Activated T-cell treated with anti-CD3 and anti-CD28 coated beads for 4 hours (primary cell): ENCODE measurements around the gene EHD2.
"Not testable (repeated sequence)": the region's sequence is repeated elsewhere in the genome, so short reads cannot be mapped to it uniquely, and the experiment has no call there.

Experiments used
- DNase-seq: peaks from one replicate; pipeline ENCODE4 v3.0.0-alpha.2; 2020

EHD2 gene

DNA sequence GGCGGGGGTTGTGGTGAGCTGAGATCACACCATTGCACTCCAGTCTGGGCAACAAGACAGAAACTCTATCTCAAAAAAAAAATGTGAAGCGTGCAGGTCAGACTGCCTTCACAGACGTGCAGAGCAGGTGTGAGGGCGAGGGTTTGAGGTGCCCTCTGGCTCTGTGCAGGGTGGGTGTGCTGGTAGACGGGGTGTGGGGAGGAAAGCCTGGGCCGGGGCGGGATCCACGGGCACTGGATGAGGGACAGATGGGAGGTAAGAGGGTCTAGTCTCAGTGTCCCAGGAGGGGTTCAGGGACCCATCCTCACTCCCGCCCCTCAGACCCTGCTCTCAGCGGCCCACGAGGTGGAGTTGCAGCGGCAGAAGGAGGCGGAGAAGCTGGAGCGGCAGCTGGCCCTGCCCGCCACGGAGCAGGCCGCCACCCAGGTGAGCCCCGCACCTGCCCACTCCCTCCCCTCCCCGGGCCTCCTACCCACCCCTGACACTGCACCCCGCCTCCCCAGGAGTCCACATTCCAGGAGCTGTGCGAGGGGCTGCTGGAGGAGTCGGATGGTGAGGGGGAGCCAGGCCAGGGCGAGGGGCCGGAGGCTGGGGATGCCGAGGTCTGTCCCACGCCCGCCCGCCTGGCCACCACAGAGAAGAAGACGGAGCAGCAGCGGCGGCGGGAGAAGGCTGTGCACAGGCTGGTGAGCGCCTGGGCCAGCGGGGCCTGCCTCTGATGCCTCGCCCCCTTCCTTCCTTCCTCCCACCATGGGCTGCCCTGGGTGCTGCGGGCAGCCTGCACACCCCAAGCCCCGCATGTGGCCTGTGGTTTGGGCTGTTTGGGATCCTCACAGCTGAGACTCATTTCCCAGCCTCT, 41.2 kb downstream of the EHD2 start:
- no peak for DNase-seq

DNA sequence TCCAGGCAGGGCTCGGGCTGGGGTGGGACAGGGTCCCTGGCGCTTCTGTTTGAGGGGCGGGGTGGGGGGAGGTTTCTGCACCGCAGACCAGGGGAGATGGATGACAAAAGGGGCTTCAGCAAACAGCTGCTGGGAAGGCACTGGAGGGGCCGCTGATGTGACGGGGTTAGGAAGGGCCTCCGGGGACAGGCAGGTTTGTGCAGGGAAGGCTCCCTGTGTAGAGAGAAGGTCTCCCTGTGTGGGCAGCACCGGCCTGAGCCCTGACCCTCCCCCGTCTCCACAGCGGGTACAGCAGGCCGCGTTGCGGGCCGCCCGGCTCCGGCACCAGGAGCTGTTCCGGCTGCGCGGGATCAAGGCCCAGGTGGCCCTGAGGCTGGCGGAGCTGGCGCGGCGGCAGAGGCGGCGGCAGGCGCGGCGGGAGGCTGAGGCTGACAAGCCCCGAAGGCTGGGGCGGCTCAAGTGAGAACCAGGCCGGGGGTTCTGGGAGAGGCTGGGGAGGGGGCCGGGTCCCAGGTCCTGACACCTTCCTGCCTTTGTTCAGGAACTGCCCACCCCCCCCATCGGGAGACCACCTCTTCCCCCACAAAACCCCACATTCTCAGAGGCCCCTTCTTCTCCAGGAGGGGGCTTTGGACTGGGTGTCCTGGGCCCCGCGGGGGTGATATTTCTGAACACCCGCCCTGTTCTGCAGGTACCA, 42.0 kb downstream of the EHD2 start:
- no peak for DNase-seq

DNA sequence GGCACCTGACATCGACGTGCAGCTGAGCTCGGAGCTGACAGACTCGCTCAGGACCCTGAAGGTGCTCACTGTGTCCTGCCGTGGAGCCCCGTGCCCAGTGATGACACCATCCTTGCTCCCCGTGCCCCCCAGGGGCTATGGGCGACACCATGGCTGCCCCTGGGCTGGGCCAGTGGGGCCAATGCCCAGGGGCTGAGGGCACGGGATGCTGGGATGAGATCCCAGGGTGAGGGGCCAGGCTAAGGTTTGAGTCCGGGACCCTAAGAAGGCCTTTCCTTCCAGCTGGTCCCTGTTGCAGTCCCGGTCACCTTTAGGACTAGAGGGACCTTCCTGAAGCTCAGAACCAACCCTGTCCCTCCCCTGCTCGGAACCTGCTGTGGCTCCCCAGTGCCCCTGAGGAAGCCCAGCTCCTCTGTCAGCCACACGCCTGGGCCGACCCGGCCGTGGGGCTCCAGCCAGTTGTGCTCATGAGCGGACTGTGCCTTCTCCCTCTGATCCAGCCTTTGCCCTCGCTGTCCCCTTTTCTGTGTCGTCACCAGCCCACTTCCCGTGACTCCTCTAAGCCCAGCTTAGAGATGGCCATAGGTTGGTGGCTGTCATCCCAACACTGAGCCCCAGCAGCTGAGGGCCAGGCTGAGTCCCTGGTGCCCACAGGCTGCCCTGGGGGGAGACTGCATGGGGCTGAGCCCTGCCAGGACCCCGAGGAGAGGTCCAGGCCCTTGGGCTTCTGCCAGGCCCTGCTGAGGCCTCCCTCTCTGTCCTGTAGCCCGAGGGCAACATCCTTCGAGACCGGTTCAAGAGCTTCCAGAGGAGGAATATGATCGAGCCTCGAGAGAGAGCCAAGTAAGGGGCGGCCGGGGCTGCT, 42.8 kb downstream of the EHD2 start:
- DNase-seq, result no peak

DNA sequence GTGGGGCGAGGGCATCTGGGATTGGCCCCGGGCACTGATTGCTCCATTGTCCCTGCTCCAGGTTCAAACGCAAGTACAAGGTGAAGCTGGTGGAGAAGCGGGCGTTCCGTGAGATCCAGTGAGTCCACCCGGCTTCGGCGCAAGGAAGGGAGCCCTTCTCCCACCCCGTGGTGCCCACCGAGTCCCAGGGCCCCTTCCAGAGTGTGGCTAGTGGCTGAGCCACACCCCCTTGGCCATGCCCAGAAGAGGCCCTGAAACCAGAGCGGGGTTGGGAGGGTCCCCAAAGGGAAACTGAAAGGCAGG, 43.4 kb downstream of the EHD2 start:
- no peak for DNase-seq

DNA sequence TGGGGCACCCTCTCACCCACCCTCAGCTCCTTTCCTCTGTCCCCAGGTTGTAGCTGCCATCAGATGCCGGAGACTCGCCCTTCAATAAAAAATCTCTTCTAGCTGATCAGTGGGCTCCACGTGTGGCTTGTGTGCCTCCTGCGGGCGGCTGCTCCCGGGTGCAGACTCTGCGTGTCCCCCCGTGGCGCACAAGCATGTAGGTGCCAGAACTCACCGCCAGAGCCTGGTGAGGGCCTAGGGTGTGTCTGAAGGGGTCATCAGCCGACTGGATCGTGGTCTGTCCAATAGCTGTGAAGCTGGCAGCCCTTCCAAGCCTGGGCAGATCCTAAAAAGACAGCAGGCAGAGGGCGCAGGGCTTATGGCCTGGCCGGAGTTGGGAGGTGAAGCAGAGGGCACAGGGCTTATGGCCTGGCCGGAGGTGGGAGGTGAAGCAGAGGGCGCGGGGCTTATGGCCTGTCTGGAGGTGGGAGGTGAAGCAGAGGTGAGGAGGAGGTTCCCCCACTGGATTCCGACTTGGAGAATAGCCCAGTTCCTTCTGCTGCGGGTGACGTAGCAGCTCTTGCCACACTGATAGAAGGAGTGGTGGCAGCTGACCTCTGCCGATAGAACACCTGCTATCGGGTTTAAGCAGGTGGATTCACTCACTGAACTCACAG, 43.9 kb downstream of the EHD2 start:
- no peak for DNase-seq

DNA sequence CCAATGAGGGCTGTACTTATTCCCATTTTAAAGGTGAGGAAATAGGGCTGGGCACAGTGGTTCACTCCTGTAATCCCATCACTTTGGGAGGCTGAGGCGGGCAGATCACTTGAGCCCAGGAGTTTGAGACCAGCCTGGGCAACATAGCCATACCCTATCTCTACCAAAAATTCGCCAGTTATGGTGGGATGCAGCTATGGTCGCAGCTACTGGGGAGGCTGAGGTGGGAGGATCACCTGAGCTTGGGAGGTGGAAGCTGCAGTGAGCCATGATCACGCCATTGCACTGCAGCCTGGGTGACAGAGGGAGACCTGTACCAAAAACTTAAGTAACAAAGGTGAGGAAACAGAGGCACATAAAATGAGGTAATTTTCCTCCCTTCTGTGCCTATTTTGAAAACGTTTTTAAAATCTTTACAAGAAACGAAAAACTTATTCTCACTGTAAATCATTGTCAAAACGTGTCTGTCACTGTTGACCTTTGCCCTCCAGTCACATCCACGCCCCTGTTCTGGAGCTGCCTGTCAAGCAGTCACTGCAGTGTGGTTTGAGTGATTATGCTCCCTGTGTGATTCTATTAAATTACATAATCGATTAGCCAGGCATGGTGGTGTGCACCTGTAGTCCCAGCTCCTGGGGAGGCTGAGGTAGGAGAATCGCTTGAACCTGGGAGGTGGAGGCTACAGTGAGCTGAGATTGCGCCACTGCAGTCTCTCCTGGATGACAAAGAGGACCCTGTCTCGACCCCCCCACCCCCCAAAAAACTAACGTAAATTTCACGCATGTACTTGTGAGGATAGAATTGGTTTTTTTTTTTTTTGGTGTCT, 44.6 kb downstream of the EHD2 start:
- DNase-seq, result no peak

DNA sequence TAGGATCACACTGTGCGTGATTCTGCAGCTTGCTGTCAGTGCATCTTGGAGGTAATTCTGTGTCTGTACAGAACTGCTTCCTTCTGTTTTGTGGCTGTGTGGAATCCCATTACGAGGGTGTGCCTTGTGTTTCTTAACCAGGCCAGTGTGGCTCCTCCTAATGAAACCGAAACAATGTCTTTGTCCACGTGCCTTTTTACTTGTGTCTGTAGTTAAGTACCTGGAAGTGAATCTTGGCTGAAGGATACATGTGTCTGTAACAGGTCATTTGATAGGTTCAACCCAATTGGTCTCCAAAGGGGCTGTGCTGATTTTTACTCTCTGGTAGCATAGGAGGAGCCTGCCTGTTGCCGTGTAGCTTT, 45.2 kb downstream of the EHD2 start:
- no peak for DNase-seq

DNA sequence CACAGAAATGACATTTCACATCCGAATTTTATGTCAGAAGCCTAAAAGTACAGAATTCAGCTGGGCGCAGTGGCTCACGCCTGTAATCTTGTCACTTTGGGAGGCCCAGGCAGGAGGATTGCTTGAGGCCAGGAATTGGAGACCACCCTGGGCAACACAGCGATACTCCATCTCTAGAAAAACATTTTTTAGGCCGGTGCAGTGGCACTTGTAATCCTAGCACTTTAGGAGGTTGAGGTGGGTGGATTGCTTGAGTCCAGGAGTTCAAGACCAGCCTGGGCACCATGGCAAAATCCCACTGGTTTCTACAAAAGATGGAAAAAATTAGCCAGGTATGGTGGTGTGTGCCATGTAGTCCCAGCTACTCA, 47.4 kb downstream of the EHD2 start:
- DNase-seq, result no peak

DNA sequence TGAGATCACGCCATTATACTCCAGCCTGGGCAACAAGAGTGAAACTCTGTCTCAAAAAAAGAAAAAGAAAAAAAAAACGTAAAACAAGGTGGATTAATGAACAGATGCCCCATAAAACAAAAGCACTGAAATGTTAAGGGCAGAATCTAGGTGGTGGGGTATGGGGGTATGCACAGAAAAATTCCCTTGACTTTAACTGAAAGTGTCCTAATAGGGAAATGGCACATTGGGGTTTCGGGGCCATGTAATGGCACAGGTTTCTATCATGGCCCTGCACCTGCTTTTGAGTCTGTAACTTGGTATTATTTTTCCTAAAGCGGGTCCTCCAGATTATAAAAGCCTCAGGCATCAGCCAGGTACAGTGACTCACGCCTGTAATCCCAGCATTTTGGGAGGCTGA, 48.3 kb downstream of the EHD2 start:
- no peak for DNase-seq

DNA sequence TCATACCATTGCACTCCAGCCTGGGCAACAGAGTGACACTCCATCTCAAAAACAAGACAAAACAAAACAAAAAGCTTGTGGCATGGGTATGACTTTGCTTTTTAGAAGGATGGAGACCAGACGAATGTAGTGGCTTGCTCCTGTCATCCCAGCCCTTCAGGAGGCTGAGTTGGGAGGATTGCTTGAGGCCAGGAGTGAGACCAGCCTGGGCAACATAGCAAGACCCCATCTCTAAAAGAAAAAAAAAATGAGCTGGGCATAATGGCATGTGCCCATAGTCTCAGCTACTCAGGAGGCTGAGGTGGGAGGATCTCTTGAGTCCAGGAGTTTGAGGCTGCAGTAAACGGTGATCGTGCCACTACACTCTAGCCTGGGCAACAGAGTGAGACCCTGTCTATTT, 48.9 kb downstream of the EHD2 start:
- no peak for DNase-seq

DNA sequence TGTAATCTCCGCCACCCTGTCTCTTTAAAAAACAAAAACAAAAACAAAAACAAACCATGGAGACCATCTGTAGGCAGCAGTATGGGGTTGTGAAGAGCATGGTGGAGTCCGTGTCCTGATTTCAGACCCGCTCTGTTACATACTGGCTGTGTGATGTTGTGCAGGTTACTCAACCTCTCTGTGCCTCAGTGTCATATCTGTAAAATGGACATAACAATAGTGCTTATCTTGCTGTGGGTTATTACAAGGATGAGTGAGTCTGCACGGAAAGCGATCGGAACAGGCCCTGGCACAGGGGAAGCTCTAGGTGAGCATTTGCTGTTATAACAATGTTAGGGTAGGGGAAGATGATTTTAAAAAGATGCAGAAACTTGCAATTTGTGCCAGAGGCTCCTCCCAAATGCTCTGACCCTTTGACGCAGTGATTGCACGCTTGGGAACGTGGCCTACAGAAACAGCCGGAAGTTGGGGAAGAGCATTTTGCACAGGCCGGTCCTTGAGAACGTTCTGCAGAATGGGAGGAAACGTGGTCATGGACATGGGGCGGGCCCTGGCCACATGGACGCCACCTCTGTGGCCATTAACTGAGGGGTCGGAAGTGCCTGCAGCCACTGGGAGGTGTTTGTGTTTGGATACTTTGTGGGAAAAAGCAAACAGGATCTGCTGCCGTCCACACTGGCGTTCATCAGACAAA, 49.5 kb downstream of the EHD2 start:
- no peak for DNase-seq

DNA sequence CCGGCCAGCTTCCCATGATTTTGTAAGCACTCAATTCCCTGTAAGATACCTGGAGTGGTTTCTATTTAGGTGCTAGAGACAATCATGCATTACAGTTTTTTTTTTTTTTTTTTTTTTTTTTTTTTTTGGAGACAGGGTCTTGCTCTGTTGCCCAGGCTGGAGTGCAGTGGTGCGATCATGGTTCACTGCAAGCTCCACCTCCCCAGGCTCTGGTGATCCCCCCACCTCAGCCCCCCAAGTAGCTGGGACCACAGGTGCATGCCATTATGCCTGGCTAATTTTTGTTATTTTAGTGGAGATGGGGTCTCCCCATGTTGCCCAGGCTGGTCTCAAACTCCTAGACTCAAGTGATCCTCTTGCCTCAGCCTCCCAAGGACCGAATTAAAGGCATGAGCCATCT, 51.5 kb downstream of the EHD2 start:
- not testable (repeated sequence) for DNase-seq

DNA sequence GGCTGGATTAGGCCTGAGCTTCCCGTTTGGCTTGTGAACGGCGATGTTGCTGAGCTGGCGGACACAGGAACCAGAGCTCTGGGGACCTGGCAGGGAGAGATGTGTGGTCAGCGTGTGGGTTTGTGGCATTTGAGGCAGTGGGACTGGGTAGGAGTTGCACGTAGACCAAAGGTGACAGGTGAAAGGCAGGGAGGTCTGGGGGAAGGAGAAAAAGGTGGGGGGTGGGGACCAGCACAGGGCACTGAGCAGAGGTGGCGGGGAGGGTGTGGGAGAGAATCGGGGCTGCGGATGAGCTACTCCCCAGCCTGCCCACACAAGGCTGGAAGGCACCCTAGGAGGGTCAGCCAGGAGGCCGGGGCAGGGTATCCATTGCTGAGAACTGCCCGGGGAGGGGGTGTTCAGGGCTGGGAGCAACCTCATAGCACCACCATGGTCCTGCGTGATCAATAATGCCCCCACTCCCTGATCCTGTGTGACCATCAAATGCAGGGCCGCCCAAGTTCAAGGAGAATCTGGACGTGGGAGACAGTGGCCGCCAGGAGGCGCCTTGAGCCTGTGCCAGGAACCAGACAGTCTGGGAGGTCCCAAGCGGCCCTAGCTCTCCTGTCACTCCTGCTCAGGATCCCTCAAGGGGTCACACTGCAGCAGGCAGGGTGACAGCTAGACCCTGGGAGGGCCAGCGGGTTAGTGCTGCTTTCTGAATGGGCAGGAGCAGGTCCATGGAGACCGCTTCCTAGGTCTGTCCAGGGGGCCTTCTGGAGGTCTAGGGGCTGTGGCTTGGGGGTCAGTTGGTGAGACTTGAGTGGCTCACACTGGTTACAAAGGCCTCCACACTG, 52.5 kb downstream of the EHD2 start:
- DNase-seq, result no peak

DNA sequence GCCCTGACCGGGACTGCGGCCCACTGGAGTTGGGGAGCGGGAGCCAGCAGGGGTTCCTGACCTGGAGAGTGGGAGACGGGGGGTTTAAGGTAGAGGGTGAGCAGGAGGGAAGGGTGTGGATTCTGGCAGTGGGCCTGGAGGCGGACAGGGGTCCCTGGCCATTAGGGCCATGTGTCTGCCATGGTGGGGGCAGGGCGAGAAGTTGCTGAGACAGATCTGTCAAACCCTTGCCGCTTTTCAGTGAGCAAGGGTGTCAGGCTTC, 53.1 kb downstream of the EHD2 start:
- DNase-seq, result no peak

DNA sequence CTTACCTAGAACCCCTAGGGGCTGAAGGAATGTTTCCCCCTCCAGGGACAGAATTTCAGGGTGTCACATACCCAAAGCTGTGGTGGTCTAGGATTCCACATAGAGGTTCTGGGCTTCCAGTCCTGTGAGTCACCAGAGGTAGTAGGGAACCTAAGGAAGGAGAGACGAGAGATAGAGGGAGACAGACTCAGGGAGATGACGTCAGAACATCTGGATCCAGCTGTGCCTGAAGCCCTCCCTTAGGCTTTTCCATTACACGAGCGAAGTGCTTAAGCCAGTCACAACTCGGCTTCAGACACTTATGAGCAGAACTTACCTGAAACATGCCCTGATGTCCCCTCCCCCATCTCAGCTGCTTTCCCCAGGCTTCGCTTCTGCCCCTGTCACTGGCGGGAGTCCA, 53.4 kb downstream of the EHD2 start:
- DNase-seq, result no peak

DNA sequence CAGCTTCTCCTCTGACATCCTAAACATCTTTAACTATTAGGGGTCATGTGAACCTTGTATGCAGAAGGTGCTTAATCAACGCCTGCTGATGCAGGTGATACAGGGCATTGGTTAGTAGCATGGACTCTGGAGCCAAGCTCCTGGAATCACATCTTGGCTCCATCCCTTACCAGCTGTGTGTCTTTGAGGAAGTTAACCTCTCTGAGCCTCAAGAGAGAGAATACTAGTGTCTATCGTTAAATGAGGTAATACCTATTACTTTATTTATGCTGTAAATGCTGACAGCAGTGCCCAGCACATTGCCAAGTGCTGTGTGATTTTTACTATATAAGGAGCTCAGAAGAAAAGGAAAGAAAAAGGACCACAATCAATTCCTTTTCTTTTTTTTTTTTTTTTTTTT, 54.1 kb downstream of the EHD2 start:
- no peak for DNase-seq

DNA sequence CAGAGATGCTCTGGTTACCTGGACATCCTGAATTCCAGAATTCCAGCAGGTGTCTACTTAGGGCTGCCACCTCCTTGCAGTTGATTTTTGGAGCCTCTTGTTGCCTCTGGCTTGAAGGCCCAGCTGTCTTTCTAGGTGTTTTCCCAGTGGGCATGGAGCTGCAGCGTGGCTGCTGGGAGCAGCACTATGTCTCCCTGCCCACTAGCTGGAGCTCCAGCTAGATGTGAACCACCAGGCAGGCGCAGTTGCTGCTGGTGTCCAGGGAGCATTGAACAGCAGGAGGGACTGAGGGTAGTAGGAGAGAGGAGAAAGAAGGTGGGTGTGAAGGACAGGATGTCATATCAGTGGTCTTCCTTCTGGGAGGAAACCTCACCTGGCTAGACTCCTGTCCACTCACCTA, 55.4 kb downstream of the EHD2 start:
- DNase-seq, result no peak

DNA sequence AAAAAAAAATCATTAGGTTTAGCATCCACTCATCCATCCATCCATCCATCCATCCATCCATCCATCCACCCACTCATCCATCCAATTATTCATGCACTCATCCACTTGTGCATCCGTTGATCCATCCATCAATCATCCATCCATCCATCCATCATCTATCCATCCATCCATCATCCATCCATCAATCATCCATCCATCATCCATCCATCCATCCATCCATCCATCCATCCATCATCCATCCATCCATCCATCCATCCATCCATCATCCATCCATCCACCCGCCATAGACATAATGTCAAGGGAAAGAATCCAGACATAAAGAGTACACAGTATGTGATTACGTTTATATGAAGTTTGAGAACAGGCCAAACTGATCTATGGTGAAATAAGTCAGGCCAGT, 56.3 kb downstream of the EHD2 start:
- no peak for DNase-seq

DNA sequence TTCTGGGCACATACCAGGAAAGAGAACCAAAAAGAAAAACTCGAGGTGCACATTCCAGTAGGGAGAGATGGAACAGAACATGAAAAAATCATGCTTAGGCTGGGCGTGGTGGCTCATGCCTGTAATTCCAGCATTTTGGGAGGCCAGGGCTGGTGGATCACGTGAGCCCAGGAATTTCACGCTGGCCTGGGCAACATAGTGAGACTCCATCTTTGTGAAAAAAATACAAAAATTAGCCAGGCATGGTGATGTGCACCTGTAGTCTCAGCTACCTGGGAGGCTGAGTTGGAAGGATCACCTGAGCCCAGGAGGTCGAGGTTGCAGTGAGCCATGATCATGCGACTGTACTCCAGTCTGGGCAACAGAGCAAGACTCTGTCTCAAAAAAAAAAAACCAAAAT, 58.1 kb downstream of the EHD2 start:
- DNase-seq, result not testable (repeated sequence)

DNA sequence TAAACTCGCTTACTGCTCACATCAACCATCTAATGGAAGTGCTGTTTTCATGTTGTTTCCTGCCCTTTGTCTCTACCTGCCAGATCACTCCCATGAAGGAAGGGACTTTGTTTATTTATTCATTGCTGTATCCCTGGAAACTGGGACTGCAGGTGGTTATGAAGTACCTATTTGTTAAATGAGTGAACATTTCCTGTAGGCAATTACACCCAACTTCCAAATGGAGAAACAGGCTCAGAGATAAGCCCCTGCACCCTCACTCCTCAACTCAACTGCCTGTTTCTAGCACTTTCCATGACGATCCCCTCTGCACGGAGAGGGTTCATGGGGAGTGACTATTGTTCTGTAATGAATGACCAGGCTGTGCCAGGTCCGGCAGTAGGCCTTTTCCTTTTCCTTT, 63.3 kb downstream of the EHD2 start:
- no peak for DNase-seq
